GM12874 (cell line): ENCODE results near the gene MYO1E.

Experiments used
- CTCF ChIP-seq: IDR thresholded peaks from 2 replicates; pipeline ENCODE4 v1.5.1; 2011; ENCODE audit warnings: low read depth, mild to moderate bottlenecking, control low read depth, low read length, moderate library complexity; ENCODE audit not compliant: insufficient read depth

MYO1E gene

GRCh38 chr15:59347915-59348314 lies 24.8 kb downstream of the MYO1E start:
- no peak for TF ChIP-seq CTCF

DNA sequence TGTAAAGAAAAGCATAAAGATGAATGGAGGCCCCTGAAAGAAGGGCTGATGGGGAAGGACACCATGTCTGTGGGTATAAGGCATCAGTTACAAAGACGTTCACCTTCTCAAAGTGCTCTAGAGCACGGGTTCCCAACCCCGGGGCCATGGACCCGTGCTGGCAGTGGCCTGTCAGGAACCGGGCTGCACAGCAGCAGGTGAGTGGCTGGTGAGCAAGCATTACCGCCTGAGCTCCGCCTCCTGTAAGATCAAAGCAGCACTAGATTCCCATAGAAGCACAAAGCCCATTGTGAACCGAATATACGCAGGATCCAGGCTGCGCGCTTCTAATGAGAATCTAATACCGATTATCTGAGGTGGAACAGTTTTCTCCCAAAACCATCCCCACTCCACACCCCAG lies 25.7 kb downstream of the MYO1E start:
- TF ChIP-seq CTCF, result no peak

GRCh38 chr15:59345326-59345725 lies 27.3 kb downstream of the MYO1E start:
- no peak for TF ChIP-seq CTCF

DNA sequence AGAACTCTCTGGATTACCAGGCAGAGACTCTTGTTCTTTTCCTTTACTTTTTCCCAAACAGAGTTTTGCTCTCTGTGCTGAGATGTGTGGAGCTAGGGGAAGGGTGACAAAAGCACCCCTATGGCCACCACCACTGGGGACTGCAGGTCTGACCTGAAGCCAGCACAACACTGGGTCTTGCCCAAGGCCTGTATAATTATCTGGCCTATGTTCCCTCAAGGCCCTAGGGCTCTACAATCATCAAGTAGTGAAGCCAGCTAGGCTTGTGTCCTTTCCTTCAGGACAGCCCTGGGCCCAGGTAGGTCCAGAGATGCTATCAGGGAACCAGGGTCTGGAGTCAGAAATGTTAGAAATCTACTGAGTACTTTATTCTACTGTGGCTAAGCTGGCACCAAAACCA lies 28.4 kb downstream of the MYO1E start:
- TF ChIP-seq CTCF, result no peak

DNA sequence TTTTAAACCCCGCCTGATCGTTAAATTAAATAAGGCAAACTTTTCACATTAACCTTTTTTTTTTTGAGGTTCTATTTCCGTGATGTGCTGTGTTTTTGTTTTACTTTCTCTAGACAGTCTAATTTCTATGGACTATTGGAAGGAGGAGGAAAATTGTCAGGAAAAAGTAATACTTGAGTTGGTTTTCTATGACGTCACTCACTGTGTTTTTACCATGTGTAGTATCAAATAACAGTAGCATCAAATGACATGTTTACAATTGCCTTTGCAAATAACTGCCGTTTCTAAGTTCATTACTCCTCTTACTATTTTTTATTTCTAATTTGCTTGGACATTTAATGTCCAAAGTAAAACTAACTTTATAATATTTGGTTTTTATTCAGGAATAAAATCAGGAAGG lies 32.3 kb downstream of the MYO1E start:
- no peak for TF ChIP-seq CTCF

DNA sequence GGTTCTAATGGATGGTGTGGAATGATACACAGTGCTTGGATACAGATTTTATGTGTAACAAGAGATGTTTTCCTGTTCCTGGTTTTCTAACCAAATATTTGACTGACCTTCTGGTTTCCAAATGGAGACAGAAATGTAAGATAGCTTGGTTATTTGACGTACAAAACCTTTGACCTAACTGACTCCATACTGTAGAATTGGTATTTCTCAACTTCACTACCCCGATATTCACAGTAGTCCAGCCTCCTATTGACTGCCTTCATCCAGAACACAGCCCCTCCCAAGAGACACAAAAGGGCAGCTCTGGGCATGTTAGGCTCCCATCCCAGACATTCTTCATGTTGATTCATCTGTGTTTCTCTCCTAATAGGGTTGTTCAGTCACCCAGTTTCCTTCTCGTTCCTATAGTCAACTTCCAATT lies 33.4 kb downstream of the MYO1E start:
- no peak for TF ChIP-seq CTCF

GRCh38 chr15:59338414-59338813 lies 34.3 kb downstream of the MYO1E start:
- TF ChIP-seq CTCF, result no peak

DNA sequence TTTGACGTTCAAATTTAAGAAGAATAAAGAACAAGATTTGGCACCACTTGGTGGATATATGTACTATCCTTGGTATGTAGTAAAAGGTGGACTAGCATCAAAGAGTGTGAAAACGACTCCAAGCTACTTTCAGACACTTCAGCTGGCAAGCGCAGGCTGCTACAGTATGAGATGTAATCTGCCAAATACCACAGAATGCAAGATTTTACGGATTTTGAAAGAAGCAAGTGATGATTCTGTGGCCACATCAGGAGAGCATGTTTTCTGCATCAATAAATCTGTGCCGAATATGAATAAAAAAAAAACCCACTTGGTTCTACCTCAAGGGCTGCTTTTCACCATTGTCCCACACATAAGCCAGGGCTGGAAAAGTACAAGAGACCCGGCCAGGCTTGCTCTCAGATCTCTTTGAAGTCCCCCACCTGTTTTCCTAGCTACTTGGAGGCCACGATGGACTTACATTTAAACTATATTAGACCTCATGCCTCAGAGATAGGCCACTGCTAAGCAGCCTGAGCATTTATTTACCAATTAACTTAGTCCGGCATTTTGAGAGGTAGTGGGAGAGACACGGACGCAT lies 37.4 kb downstream of the MYO1E start:
- no peak for TF ChIP-seq CTCF
